ENCODE measurements around the gene EFNA4.

EFNA4 gene

GRCh38 chr1:155078469-155079209, 15.1 kb downstream of the EFNA4 start, which contains the start of gene EFNA3:
Gene EFNA3 (plus strand): TSS chr1:155078837. CDS start chr1:155078942, 105 bp downstream.
- Histone ChIP-seq H3K27me3 (peaks cover 100% of the 10 kb centered on the region), H3K4me3 (ENCODE audit: low read depth in 1 of 2, low read length in 1 of 2) (peak within 1 kb of the TSS in 1 of 2 experiments; percentile 56), H3K27ac (no peak within 1 kb of the TSS), H3K9me3 (no peaks in the 10 kb centered on the region), H3K4me1 (ENCODE audit: control insufficient read depth in 1 of 2, insufficient read depth in 1 of 2, low read depth in 1 of 2, low read length in 1 of 2) (peaks cover 33 to 45% of the 10 kb centered on the region in 2 experiments), H3K36me3 (no peaks in the 10 kb centered on the region)
- no peak for TF ChIP-seq CTCF (IDR thresholded peaks at IDR 0.05)

GRCh38 chr1:155079210-155079486, 15.6 kb downstream of the EFNA4 start:
- peaks cover 100% of the 10 kb centered on the region for H3K27me3 ChIP-seq

GRCh38 chr1:155079487-155080311, 16.2 kb downstream of the EFNA4 start:
- Histone ChIP-seq H3K9me3 (no peaks in the 10 kb centered on the region), H3K4me1 (ENCODE audit: control insufficient read depth in 1 of 2, insufficient read depth in 1 of 2, low read depth in 1 of 2, low read length in 1 of 2) (peaks cover 42 to 55% of the 10 kb centered on the region in 2 experiments), H3K27me3 (peaks cover 99% of the 10 kb centered on the region), H3K36me3 (no peaks in the 10 kb centered on the region), H3K4me3 (ENCODE audit: low read depth in 1 of 2, low read length in 1 of 2) (peak overlapping the region in 1 of 2 experiments; percentile 56), H3K27ac (no peak overlapping the region)
- TF ChIP-seq CTCF (IDR thresholded peaks at IDR 0.05), result no peak

More at GRCh38 chr1:155079210-155079486, 15.6 kb downstream of the EFNA4 start:
- Histone ChIP-seq H3K4me1 (ENCODE audit: control insufficient read depth in 1 of 2, insufficient read depth in 1 of 2, low read depth in 1 of 2, low read length in 1 of 2) (peaks cover 37 to 49% of the 10 kb centered on the region in 2 experiments), H3K4me3 (ENCODE audit: low read depth in 1 of 2, low read length in 1 of 2) (peak overlapping the region in 1 of 2 experiments; percentile 56), H3K36me3 (no peaks in the 10 kb centered on the region), H3K9me3 (no peaks in the 10 kb centered on the region), H3K27ac (no peak overlapping the region)
- no peak for TF ChIP-seq CTCF (IDR thresholded peaks at IDR 0.05)

- peaks cover 49 to 63% of the 10 kb centered on the region in 2 experiments for H3K4me1 ChIP-seq (ENCODE audit: control insufficient read depth in 1 of 2, insufficient read depth in 1 of 2, low read depth in 1 of 2, low read length in 1 of 2)
- H3K36me3 ChIP-seq, result no peaks in the 10 kb centered on the region
- no peaks in the 10 kb centered on the region for H3K9me3 ChIP-seq
- peaks cover 90% of the 10 kb centered on the region for H3K27me3 ChIP-seq
- TF ChIP-seq CTCF (IDR thresholded peaks at IDR 0.05), result no peak
- H3K27ac ChIP-seq, result no peak overlapping the region
- H3K4me3 ChIP-seq (ENCODE audit: low read depth in 1 of 2, low read length in 1 of 2), result peak overlapping the region in 1 of 2 experiments; percentile 36
Observed at GRCh38 chr1:155080312-155081228, 17.0 kb downstream of the EFNA4 start.
